ENCODE measurements around the gene GSTM4.
"Not testable (repeated sequence)": the region's sequence is repeated elsewhere in the genome, so short reads cannot be mapped to it uniquely, and the experiment has no call there.

Gene GSTM4

GRCh38 chr1:109639841-109640184, 16.1 kb upstream of the GSTM4 start:
- no peak for DNase-seq

- DNase-seq = peak; percentile 69
Measured at GRCh38 chr1:109640285-109640865, 15.5 kb upstream of the GSTM4 start.

GRCh38 chr1:109641078-109641740, 14.7 kb upstream of the GSTM4 start:
- no peak for DNase-seq

- no peak for DNase-seq
Measured at GRCh38 chr1:109641861-109642260, 14.0 kb upstream of the GSTM4 start.

- no peak for DNase-seq
Measured at GRCh38 chr1:109642626-109643025, 13.3 kb upstream of the GSTM4 start.

GRCh38 chr1:109643385-109644230, 12.3 kb upstream of the GSTM4 start:
- DNase-seq = peak; percentile 60

GRCh38 chr1:109644670-109645069, 11.2 kb upstream of the GSTM4 start:
- DNase-seq = no peak

GRCh38 chr1:109649491-109649914, 6.4 kb upstream of the GSTM4 start:
- no peak for DNase-seq

GRCh38 chr1:109650609-109651008, 5.3 kb upstream of the GSTM4 start:
- no peak for DNase-seq

- no peak for DNase-seq
Measured at GRCh38 chr1:109652402-109652801, 3.5 kb upstream of the GSTM4 start.

- no peak for DNase-seq
Measured at GRCh38 chr1:109653306-109653705, 2.6 kb upstream of the GSTM4 start.

- DNase-seq = no peak
Measured at GRCh38 chr1:109654519-109654918, 1.4 kb upstream of the GSTM4 start.

- no peak for DNase-seq
Measured at GRCh38 chr1:109657395-109657794, 1.5 kb downstream of the GSTM4 start.

GRCh38 chr1:109657970-109658369, 2.1 kb downstream of the GSTM4 start:
- no peak for DNase-seq

GRCh38 chr1:109658533-109659042, 2.7 kb downstream of the GSTM4 start:
- no peak for DNase-seq

- DNase-seq = no peak
Measured at GRCh38 chr1:109659145-109659544, 3.2 kb downstream of the GSTM4 start.

GRCh38 chr1:109659997-109660690, 4.2 kb downstream of the GSTM4 start:
- DNase-seq = no peak

GRCh38 chr1:109660691-109661026, 4.8 kb downstream of the GSTM4 start:
- DNase-seq = not testable (repeated sequence)

GRCh38 chr1:109661391-109661790, 5.5 kb downstream of the GSTM4 start:
- DNase-seq = no peak

GRCh38 chr1:109664671-109665070, 8.8 kb downstream of the GSTM4 start:
- no peak for DNase-seq

GRCh38 chr1:109667452-109668122, 11.7 kb downstream of the GSTM4 start, which contains the start of gene GSTM2:
Gene GSTM2 (plus strand): TSS chr1:109668057. CDS start chr1:109668116, 59 bp downstream.
- DNase-seq = no peak

- DNase-seq = no peak
Measured at GRCh38 chr1:109668123-109668775, 12.3 kb downstream of the GSTM4 start.
